HCT116 (cell line): ENCODE data around the gene CLCN5.

Source experiments
- CEBPB ChIP-seq: IDR thresholded peaks from 2 replicates; pipeline ENCODE4 v1.6.1; 2012; ENCODE audit warnings: low read depth
- EZH2 ChIP-seq: fragments of 200-600 bp; sonication (generic); IDR thresholded peaks from 2 replicates; pipeline ENCODE4 v1.6.1; 2017; ENCODE audit warnings: antibody characterized with exemption, mixed run types
- EZH2phosphoT487 ChIP-seq: fragments of 200-600 bp; IDR thresholded peaks from 2 replicates; pipeline ENCODE4 v1.6.1; 2018; ENCODE audit warnings: antibody characterized with exemption, borderline replicate concordance
- JUND ChIP-seq: IDR thresholded peaks from 2 replicates; pipeline ENCODE4 v1.6.1; 2012
- POLR2A ChIP-seq: IDR thresholded peaks from 2 replicates; pipeline ENCODE4 v1.7.0; 2011; ENCODE audit warnings: borderline replicate concordance; ENCODE audit not compliant: insufficient read depth, insufficient read length; ENCODE audit errors: extremely low read depth
- RAD21 ChIP-seq: IDR thresholded peaks from 2 replicates; pipeline ENCODE4 v1.6.1; 2012; ENCODE audit warnings: low read depth, mild to moderate bottlenecking
- SIN3A ChIP-seq: IDR thresholded peaks from 2 replicates; pipeline ENCODE4 v1.6.1; 2012; ENCODE audit warnings: low read depth
- SP1 ChIP-seq: IDR thresholded peaks from 2 replicates; pipeline ENCODE4 v1.6.1; 2012; ENCODE audit warnings: low read depth
- TCF7L2 ChIP-seq: IDR thresholded peaks from 2 replicates; pipeline ENCODE4 v1.7.0; 2011; ENCODE audit warnings: borderline replicate concordance, inconsistent platforms; ENCODE audit not compliant: insufficient read depth, insufficient read length; ENCODE audit errors: extremely low read depth
- TF ChIP-seq, protein P1 (sequence below), 3 experiments: fragments of 200-600 bp in 1 of 3; sonication (generic) in 1 of 3; IDR thresholded peaks in 2 of 3; conservative IDR thresholded peaks in 1 of 3; 2 replicates each; pipeline ENCODE4 v1.5.1; 2012 to 2017; ENCODE audit warnings: low read depth in 2 of 3, low read length in 2 of 3, antibody characterized with exemption in 1 of 3, borderline replicate concordance in 1 of 3, control low read depth in 1 of 3, mild to moderate bottlenecking in 1 of 3, mixed read lengths in 1 of 3, mixed run types in 1 of 3, moderate library complexity in 1 of 3; ENCODE audit not compliant: insufficient read depth in 1 of 3
- TF ChIP-seq, protein P2 (sequence below): IDR thresholded peaks from 2 replicates; pipeline ENCODE4 v1.6.1; 2012; ENCODE audit warnings: low read depth
- TF ChIP-seq, protein P3 (sequence below): IDR thresholded peaks from 2 replicates; pipeline ENCODE4 v1.6.1; 2012
- TF ChIP-seq, protein P4 (sequence below): IDR thresholded peaks from 2 replicates; pipeline ENCODE4 v1.6.1; 2012

DNA sequence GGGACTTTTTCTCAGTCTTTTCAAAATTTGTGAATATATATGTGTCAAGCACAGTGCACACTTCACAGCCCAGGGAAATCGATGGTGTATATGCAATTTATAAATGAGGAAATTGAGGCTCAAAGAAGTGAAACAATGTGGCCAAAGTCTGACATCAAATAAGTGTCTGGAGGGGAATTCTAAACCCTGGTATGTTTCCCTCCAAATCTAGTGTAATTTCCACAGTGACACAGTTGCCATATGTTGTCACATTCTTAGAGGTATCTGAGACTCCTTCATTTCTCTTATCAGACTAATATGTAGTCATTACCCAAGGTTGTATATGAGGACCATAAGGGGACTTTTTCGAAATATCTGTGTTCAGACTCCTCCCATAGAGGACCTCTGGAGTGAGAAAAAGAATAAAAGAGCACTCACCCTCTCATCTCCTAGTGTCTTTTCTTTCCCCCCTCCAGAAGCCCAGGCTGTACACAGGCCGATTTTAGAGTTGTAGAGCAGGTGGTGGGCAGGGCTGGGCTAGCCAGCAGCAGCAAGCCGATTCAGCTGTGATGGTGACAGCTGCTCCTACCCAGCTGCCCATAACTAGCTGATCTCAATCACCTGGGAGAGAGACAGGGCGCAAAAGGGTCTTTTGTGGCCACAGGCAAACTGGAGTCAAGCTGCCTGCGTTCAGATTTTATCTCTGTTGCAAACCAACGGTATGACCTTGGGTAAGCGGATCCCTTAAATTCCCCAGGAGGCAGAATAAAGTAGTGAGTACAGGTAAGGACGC, 55.1 kb downstream of the CLCN5 start:
- TF ChIP-seq POLR2A (no peak), EZH2 (no peak), SP1 (no peak), SIN3A (no peak), TCF7L2 (no peak), EZH2phosphoT487 (no peak), JUND (no peak), RAD21 (no peak), CEBPB (no peak)
- TF ChIP-seq, protein P1, sequence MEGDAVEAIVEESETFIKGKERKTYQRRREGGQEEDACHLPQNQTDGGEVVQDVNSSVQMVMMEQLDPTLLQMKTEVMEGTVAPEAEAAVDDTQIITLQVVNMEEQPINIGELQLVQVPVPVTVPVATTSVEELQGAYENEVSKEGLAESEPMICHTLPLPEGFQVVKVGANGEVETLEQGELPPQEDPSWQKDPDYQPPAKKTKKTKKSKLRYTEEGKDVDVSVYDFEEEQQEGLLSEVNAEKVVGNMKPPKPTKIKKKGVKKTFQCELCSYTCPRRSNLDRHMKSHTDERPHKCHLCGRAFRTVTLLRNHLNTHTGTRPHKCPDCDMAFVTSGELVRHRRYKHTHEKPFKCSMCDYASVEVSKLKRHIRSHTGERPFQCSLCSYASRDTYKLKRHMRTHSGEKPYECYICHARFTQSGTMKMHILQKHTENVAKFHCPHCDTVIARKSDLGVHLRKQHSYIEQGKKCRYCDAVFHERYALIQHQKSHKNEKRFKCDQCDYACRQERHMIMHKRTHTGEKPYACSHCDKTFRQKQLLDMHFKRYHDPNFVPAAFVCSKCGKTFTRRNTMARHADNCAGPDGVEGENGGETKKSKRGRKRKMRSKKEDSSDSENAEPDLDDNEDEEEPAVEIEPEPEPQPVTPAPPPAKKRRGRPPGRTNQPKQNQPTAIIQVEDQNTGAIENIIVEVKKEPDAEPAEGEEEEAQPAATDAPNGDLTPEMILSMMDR (IDR thresholded peaks at IDR 0.05 in 2 of 3, conservative IDR thresholded peaks at IDR 0.05 in 1 of 3; ENCODE audit: borderline replicate concordance in 1 of 3, insufficient read depth in 1 of 3, low read depth in 2 of 3, low read length in 2 of 3) = no peak
- TF ChIP-seq, protein P2, sequence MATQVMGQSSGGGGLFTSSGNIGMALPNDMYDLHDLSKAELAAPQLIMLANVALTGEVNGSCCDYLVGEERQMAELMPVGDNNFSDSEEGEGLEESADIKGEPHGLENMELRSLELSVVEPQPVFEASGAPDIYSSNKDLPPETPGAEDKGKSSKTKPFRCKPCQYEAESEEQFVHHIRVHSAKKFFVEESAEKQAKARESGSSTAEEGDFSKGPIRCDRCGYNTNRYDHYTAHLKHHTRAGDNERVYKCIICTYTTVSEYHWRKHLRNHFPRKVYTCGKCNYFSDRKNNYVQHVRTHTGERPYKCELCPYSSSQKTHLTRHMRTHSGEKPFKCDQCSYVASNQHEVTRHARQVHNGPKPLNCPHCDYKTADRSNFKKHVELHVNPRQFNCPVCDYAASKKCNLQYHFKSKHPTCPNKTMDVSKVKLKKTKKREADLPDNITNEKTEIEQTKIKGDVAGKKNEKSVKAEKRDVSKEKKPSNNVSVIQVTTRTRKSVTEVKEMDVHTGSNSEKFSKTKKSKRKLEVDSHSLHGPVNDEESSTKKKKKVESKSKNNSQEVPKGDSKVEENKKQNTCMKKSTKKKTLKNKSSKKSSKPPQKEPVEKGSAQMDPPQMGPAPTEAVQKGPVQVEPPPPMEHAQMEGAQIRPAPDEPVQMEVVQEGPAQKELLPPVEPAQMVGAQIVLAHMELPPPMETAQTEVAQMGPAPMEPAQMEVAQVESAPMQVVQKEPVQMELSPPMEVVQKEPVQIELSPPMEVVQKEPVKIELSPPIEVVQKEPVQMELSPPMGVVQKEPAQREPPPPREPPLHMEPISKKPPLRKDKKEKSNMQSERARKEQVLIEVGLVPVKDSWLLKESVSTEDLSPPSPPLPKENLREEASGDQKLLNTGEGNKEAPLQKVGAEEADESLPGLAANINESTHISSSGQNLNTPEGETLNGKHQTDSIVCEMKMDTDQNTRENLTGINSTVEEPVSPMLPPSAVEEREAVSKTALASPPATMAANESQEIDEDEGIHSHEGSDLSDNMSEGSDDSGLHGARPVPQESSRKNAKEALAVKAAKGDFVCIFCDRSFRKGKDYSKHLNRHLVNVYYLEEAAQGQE = no peak
- TF ChIP-seq, protein P3, sequence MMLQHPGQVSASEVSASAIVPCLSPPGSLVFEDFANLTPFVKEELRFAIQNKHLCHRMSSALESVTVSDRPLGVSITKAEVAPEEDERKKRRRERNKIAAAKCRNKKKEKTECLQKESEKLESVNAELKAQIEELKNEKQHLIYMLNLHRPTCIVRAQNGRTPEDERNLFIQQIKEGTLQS = no peak
- TF ChIP-seq, protein P4, sequence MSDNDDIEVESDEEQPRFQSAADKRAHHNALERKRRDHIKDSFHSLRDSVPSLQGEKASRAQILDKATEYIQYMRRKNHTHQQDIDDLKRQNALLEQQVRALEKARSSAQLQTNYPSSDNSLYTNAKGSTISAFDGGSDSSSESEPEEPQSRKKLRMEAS = no peak
